IPS-15b (cell line): ENCODE measurements around the gene GNA14.

Experiments
- H3K27me3 ChIP-seq: one replicate; pipeline ENCODE4 v1.6.1; 2013; ENCODE audit warnings: low read length; ENCODE audit not compliant: control insufficient read depth, insufficient read depth
- H3K36me3 ChIP-seq: one replicate; pipeline ENCODE4 v1.6.1; 2013; ENCODE audit warnings: low read length; ENCODE audit not compliant: control insufficient read depth, insufficient read depth
- H3K4me1 ChIP-seq: one replicate; pipeline ENCODE4 v1.6.1; 2013; ENCODE audit warnings: mild to moderate bottlenecking, low read length; ENCODE audit not compliant: control insufficient read depth, insufficient read depth
- H3K4me3 ChIP-seq: one replicate; pipeline ENCODE4 v1.5.1; 2013; ENCODE audit warnings: low read depth, low read length
- H3K9ac ChIP-seq: one replicate; pipeline ENCODE4 v1.6.1; 2013; ENCODE audit warnings: low read depth, mild to moderate bottlenecking, low read length
- H3K9me3 ChIP-seq: one replicate; pipeline ENCODE4 v1.6.1; 2013; ENCODE audit warnings: mild to moderate bottlenecking, low read length; ENCODE audit not compliant: control insufficient read depth, insufficient read depth

Gene GNA14

GRCh38 chr9:77464661-77465060 is 183.5 kb downstream of the GNA14 start:
- Histone ChIP-seq H3K36me3 (no peaks in the 10 kb centered on the region), H3K27me3 (no peaks in the 10 kb centered on the region), H3K9ac (no peak overlapping the region), H3K4me3 (no peak overlapping the region), H3K9me3 (no peaks in the 10 kb centered on the region), H3K4me1 (peaks cover 21% of the 10 kb centered on the region)

- Histone ChIP-seq H3K9ac (no peak overlapping the region), H3K4me1 (peaks cover 21% of the 10 kb centered on the region), H3K9me3 (no peaks in the 10 kb centered on the region), H3K27me3 (no peaks in the 10 kb centered on the region), H3K36me3 (no peaks in the 10 kb centered on the region), H3K4me3 (no peak overlapping the region)
Observed at GRCh38 chr9:77463151-77463550, 185.0 kb downstream of the GNA14 start.

- Histone ChIP-seq H3K27me3 (no peaks in the 10 kb centered on the region), H3K36me3 (no peaks in the 10 kb centered on the region), H3K9me3 (no peaks in the 10 kb centered on the region), H3K4me3 (no peak overlapping the region), H3K9ac (no peak overlapping the region), H3K4me1 (peaks cover 21% of the 10 kb centered on the region)
Observed at GRCh38 chr9:77462066-77462465, 186.1 kb downstream of the GNA14 start.

GRCh38 chr9:77460938-77461337 is 187.2 kb downstream of the GNA14 start:
- no peaks in the 10 kb centered on the region for H3K9me3 ChIP-seq
- peaks cover 19% of the 10 kb centered on the region for H3K4me1 ChIP-seq
- H3K36me3 ChIP-seq, result no peaks in the 10 kb centered on the region
- H3K9ac ChIP-seq, result no peak overlapping the region
- no peaks in the 10 kb centered on the region for H3K27me3 ChIP-seq
- no peak overlapping the region for H3K4me3 ChIP-seq

- Histone ChIP-seq H3K4me3 (no peak overlapping the region), H3K9ac (no peak overlapping the region), H3K27me3 (no peaks in the 10 kb centered on the region), H3K4me1 (peaks cover 16% of the 10 kb centered on the region), H3K9me3 (no peaks in the 10 kb centered on the region), H3K36me3 (no peaks in the 10 kb centered on the region)
Observed at GRCh38 chr9:77457916-77458592, 190.1 kb downstream of the GNA14 start.

GRCh38 chr9:77456829-77457437 is 191.2 kb downstream of the GNA14 start:
- H3K9ac ChIP-seq, result no peak overlapping the region
- H3K9me3 ChIP-seq, result no peaks in the 10 kb centered on the region
- H3K36me3 ChIP-seq, result no peaks in the 10 kb centered on the region
- no peaks in the 10 kb centered on the region for H3K27me3 ChIP-seq
- H3K4me3 ChIP-seq, result no peak overlapping the region
- peaks cover 16% of the 10 kb centered on the region for H3K4me1 ChIP-seq

- H3K27me3 ChIP-seq, result no peaks in the 10 kb centered on the region
- no peaks in the 10 kb centered on the region for H3K9me3 ChIP-seq
- no peak overlapping the region for H3K9ac ChIP-seq
- H3K4me1 ChIP-seq, result peaks cover 2% of the 10 kb centered on the region
- no peak overlapping the region for H3K4me3 ChIP-seq
- H3K36me3 ChIP-seq, result no peaks in the 10 kb centered on the region
Observed at GRCh38 chr9:77455312-77455927, 192.7 kb downstream of the GNA14 start.

GRCh38 chr9:77454663-77455062 is 193.5 kb downstream of the GNA14 start:
- Histone ChIP-seq H3K4me3 (no peak overlapping the region), H3K4me1 (no peaks in the 10 kb centered on the region), H3K9ac (no peak overlapping the region), H3K36me3 (no peaks in the 10 kb centered on the region), H3K27me3 (no peaks in the 10 kb centered on the region), H3K9me3 (no peaks in the 10 kb centered on the region)

- Histone ChIP-seq H3K36me3 (no peaks in the 10 kb centered on the region), H3K9ac (no peak overlapping the region)
Observed at GRCh38 chr9:77453825-77454647, 194.1 kb downstream of the GNA14 start.

GRCh38 chr9:77451507-77451906 is 196.6 kb downstream of the GNA14 start:
- no peak overlapping the region for H3K9ac ChIP-seq
- H3K27me3 ChIP-seq, result no peaks in the 10 kb centered on the region
- no peaks in the 10 kb centered on the region for H3K4me1 ChIP-seq
- no peaks in the 10 kb centered on the region for H3K36me3 ChIP-seq
- no peak overlapping the region for H3K4me3 ChIP-seq
- H3K9me3 ChIP-seq, result no peaks in the 10 kb centered on the region

More at GRCh38 chr9:77453825-77454647, 194.1 kb downstream of the GNA14 start:
- Histone ChIP-seq H3K27me3 (no peaks in the 10 kb centered on the region), H3K9me3 (no peaks in the 10 kb centered on the region), H3K4me1 (no peaks in the 10 kb centered on the region), H3K4me3 (no peak overlapping the region)

GRCh38 chr9:77450085-77450475 is 198.0 kb downstream of the GNA14 start:
- Histone ChIP-seq H3K27me3 (no peaks in the 10 kb centered on the region), H3K9me3 (no peaks in the 10 kb centered on the region), H3K4me1 (no peaks in the 10 kb centered on the region), H3K4me3 (no peak overlapping the region), H3K36me3 (no peaks in the 10 kb centered on the region), H3K9ac (no peak overlapping the region)
